CD14-positive monocyte (primary cell): ENCODE measurements around the gene APLN. TPM values are rescaled to one million over a fixed set of nuclear protein-coding genes. Genes with fewer than 3 reads are reported as not detected.

Experiments used
- DNase-seq, 3 donors: peaks; one replicate each; pipeline ENCODE4 v3.0.0-alpha.2; 2011 to 2022
- H2AFZ ChIP-seq: 2 replicates; pipeline ENCODE4 v1.6.0; 2012; ENCODE audit warnings: mild to moderate bottlenecking, low read depth, low read length, inconsistent platforms; ENCODE audit not compliant: insufficient read depth, poor library complexity, severe bottlenecking
- H3K27ac ChIP-seq, 2 donors: 1 replicate in 1 of 2; 2 replicates in 1 of 2; pipeline ENCODE4 v1.5.1; 2012 to 2013; ENCODE audit warnings: low read length in 2 of 2, control low read depth in 1 of 2, inconsistent platforms in 1 of 2, low read depth in 1 of 2, mild to moderate bottlenecking in 1 of 2
- H3K27me3 ChIP-seq, 2 donors: one replicate each; pipeline versions ENCODE4 v1.6.0 to v1.6.1; 2011 to 2013; ENCODE audit warnings: low read length in 2 of 2; ENCODE audit not compliant: control insufficient read depth in 2 of 2, insufficient read depth in 2 of 2
- H3K36me3 ChIP-seq, 2 donors: replicated peaks in 1 of 2; 1 replicate in 1 of 2; 2 replicates in 1 of 2; pipeline versions ENCODE4 v1.5.1 to v1.6.1; 2012 to 2013; ENCODE audit warnings: low read length in 2 of 2, control low read depth in 1 of 2, inconsistent platforms in 1 of 2, mild to moderate bottlenecking in 1 of 2; ENCODE audit not compliant: insufficient read depth in 2 of 2, control insufficient read depth in 1 of 2
- H3K4me1 ChIP-seq, 2 donors: 1 replicate in 1 of 2; 2 replicates in 1 of 2; pipeline versions ENCODE4 v1.5.1 to v1.6.1; 2012 to 2013; ENCODE audit warnings: low read length in 2 of 2, control low read depth in 1 of 2, inconsistent platforms in 1 of 2, mild to moderate bottlenecking in 1 of 2, moderate library complexity in 1 of 2; ENCODE audit not compliant: insufficient read depth in 2 of 2, control insufficient read depth in 1 of 2
- H3K4me2 ChIP-seq: replicated peaks from 2 replicates; pipeline ENCODE3; 2012; ENCODE audit warnings: low read length, moderate library complexity, mild to moderate bottlenecking; ENCODE audit not compliant: poor library complexity, severe bottlenecking; ENCODE audit errors: extremely low read depth
- H3K4me3 ChIP-seq, 3 experiments: fragments of 200-600 bp in 1 of 3; sonication (generic) in 1 of 3; replicated peaks in 1 of 3; 1 replicate in 2 of 3; 2 replicates in 1 of 3; pipeline ENCODE4 v1.5.1; 2011 to 2013; ENCODE audit warnings: low read length in 3 of 3, mild to moderate bottlenecking in 3 of 3, control low read depth in 2 of 3, low read depth in 2 of 3, inconsistent platforms in 1 of 3, moderate library complexity in 1 of 3
- H3K79me2 ChIP-seq: 2 replicates; pipeline ENCODE4 v1.6.0; 2012; ENCODE audit warnings: mild to moderate bottlenecking, control low read depth, inconsistent platforms, low read length, moderate library complexity; ENCODE audit not compliant: insufficient read depth
- H3K9ac ChIP-seq: 2 replicates; pipeline ENCODE4 v1.6.0; 2017; ENCODE audit warnings: low read length, mild to moderate bottlenecking; ENCODE audit not compliant: insufficient read depth, poor library complexity, severe bottlenecking
- H3K9me3 ChIP-seq, 2 donors: replicated peaks in 1 of 2; 1 replicate in 1 of 2; 2 replicates in 1 of 2; pipeline versions ENCODE4 v1.5.1 to v1.6.1; 2012 to 2013; ENCODE audit warnings: low read length in 2 of 2, control low read depth in 1 of 2; ENCODE audit not compliant: control insufficient read depth in 1 of 2, insufficient read depth in 1 of 2
- H4K20me1 ChIP-seq: 2 replicates; pipeline ENCODE4 v1.6.0; 2012; ENCODE audit warnings: mild to moderate bottlenecking, low read length, control low read depth, moderate library complexity; ENCODE audit not compliant: insufficient read depth
- H3K27ac Mint-ChIP-seq, 7 donors: one replicate each; pipeline ENCODE4 v1.8.0; 2020; ENCODE audit warnings: mild to moderate bottlenecking in 7 of 7, mixed read lengths in 7 of 7, moderate library complexity in 6 of 7, inconsistent platforms in 2 of 7
- H3K27me3 Mint-ChIP-seq, 3 donors: one replicate each; pipeline ENCODE4 v1.8.0; 2021 to 2022; ENCODE audit warnings: low read depth in 3 of 3, mild to moderate bottlenecking in 3 of 3, mixed read lengths in 3 of 3, moderate library complexity in 3 of 3, inconsistent platforms in 1 of 3
- H3K36me3 Mint-ChIP-seq, 2 donors: one replicate each; pipeline ENCODE4 v1.8.0; 2020; ENCODE audit warnings: mixed read lengths in 2 of 2, inconsistent platforms in 1 of 2, mild to moderate bottlenecking in 1 of 2
- H3K4me1 Mint-ChIP-seq: one replicate; pipeline ENCODE4 v1.8.0; 2020; ENCODE audit warnings: mild to moderate bottlenecking, mixed read lengths
- H3K4me3 Mint-ChIP-seq, 2 donors: one replicate each; pipeline ENCODE4 v1.8.0; 2020; ENCODE audit warnings: mild to moderate bottlenecking in 2 of 2, mixed read lengths in 2 of 2, moderate library complexity in 1 of 2
- H3K9me3 Mint-ChIP-seq, 7 donors: one replicate each; pipeline ENCODE4 v1.8.0; 2020 to 2022; ENCODE audit warnings: mixed read lengths in 7 of 7, mild to moderate bottlenecking in 6 of 7, moderate library complexity in 6 of 7, inconsistent platforms in 2 of 7
- WGBS: methylation state at CpG from one replicate; pipeline ENCODE4 v1.1.5; 2013; ENCODE audit warnings: missing lambda C conversion rate; ENCODE audit not compliant: insufficient coverage; 5-methylcytosine and 5-hydroxymethylcytosine counted together
- intact Hi-C, 2 donors: fragments of 100-400 bp; cut with micrococcal nuclease; formaldehyde crosslinking; loops; one replicate each; pipeline versions ENCODE4 v1.15.0 to v1.15.1; 2023
- polyA plus RNA-seq, 3 donors: library from polyadenylated mRNA; depleted of rRNA in 1 of 3; unstranded in 2 of 3; stranded (reverse) in 1 of 3; fragments of 300-500 nt in 2 of 3; fragments of >200 nt in 1 of 3; fragmentation: Illumina TruSeq in 2 of 3; gene quantifications; 1 replicate in 2 of 3; 2 replicates in 1 of 3; pipeline ENCODE4 v1.2.3, GENCODE V29; 2012 to 2021
- TF ChIP-seq, protein P1 (sequence below): fragments of 200-600 bp; IDR thresholded peaks from one replicate; pipeline ENCODE4 v1.8.0; 2022; ENCODE audit warnings: antibody characterized with exemption, mild to moderate bottlenecking

The APLN gene
- polyA plus RNA-seq, 3 donors: 0.03 TPM; not detected in 2

DNA sequence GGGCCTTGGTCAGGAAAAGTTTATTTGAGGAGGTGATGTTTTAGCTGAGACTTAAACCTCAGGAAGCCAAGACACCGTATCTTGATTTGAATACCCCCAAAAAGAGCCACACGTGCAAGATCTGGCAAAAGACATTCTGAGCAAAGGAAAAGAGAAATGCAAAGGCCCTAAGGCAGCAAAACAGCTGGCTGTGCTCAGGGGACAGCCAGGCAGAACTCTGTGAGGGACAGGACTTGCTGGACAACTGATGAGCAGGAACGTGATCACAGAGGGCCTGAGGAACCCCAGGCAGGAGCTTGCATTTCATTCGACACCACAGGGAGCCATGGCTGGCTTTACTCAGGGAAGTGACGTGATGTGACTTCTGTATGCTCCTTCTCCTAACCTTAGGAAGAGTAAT, 58.7 kb downstream of the APLN start:
- peaks cover 6% of the 10 kb centered on the region for H3K4me1 Mint-ChIP-seq
- H3K36me3 ChIP-seq: peaks cover 14 to 35% of the 10 kb centered on the region in 2 donors
- intact Hi-C loops: no loop called here
- no peak overlapping the region for H3K4me3 ChIP-seq
- no peaks in the 10 kb centered on the region for H3K79me2 ChIP-seq
- H3K36me3 Mint-ChIP-seq: peaks cover 13 to 16% of the 10 kb centered on the region in 2 donors
- no peaks in the 10 kb centered on the region for H3K9me3 ChIP-seq
- peaks cover 0 to 6% (median 0%) of the 10 kb centered on the region in 3 donors for H3K27me3 Mint-ChIP-seq
- H3K27ac Mint-ChIP-seq: no peak overlapping the region
- no peak overlapping the region for H3K9ac ChIP-seq
- no peaks in the 10 kb centered on the region for H3K4me1 ChIP-seq
- H3K4me2 ChIP-seq: no peak overlapping the region
- DNase-seq: no peak
- H2AFZ ChIP-seq: no peak overlapping the region
- H3K9me3 Mint-ChIP-seq: no peaks in the 10 kb centered on the region
- H3K27me3 ChIP-seq: no peaks in the 10 kb centered on the region
- 96% methylated on average over 3 of the region's 5 CpGs for whole genome bisulfite sequencing
- TF ChIP-seq, protein P1, sequence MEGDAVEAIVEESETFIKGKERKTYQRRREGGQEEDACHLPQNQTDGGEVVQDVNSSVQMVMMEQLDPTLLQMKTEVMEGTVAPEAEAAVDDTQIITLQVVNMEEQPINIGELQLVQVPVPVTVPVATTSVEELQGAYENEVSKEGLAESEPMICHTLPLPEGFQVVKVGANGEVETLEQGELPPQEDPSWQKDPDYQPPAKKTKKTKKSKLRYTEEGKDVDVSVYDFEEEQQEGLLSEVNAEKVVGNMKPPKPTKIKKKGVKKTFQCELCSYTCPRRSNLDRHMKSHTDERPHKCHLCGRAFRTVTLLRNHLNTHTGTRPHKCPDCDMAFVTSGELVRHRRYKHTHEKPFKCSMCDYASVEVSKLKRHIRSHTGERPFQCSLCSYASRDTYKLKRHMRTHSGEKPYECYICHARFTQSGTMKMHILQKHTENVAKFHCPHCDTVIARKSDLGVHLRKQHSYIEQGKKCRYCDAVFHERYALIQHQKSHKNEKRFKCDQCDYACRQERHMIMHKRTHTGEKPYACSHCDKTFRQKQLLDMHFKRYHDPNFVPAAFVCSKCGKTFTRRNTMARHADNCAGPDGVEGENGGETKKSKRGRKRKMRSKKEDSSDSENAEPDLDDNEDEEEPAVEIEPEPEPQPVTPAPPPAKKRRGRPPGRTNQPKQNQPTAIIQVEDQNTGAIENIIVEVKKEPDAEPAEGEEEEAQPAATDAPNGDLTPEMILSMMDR: no peak
- H3K27ac ChIP-seq: no peak overlapping the region
- H3K4me3 Mint-ChIP-seq: no peak overlapping the region
- H4K20me1 ChIP-seq: no peaks in the 10 kb centered on the region

Other genes with a start within 250 kb of the APLN start
- under 1 TPM in 2 of 3 donors, not detected in 1; 0.03 to 0.13 TPM for gene SMARCA1, start 131.5 kb downstream of the APLN start, polyA plus RNA-seq
- gene OCRL, start 114.7 kb downstream of the APLN start, polyA plus RNA-seq: 10 to 100 TPM in 1 of 3 donors, 1 to 10 TPM in 2; 1.8 to 11.2 (median 2.4) TPM
- gene XPNPEP2, start 84.0 kb upstream of the APLN start, polyA plus RNA-seq: under 1 TPM in 1 of 3 donors, not detected in 2; 0.19 TPM
- gene SASH3, start 125.0 kb upstream of the APLN start, polyA plus RNA-seq: 100 to 1,000 TPM; 127 to 272 (median 179) TPM
- gene ZDHHC9, start 188.9 kb upstream of the APLN start, polyA plus RNA-seq: 1 to 10 TPM; 1.5 to 2.8 (median 2.7) TPM